Fibroblast of peridontal ligament (primary cell): ENCODE data around the gene ATP6AP1.
A peak's percentile ranks its signal among the peaks of the same experiment; 100 is the strongest.
"Not testable (repeated sequence)": the region's sequence is repeated elsewhere in the genome, so short reads cannot be mapped to it uniquely, and the experiment has no call there.

Source experiments
- DNase-seq: peaks from one replicate; pipeline ENCODE4 v3.0.0-alpha.2; 2010; ENCODE audit errors: extremely low read depth

Gene ATP6AP1

GRCh38 chrX:154398668-154399526 lies 29.6 kb upstream of the ATP6AP1 start:
- peak; percentile 82 for DNase-seq

GRCh38 chrX:154399527-154400368 lies 28.7 kb upstream of the ATP6AP1 start:
- no peak for DNase-seq

GRCh38 chrX:154400369-154400817 lies 28.1 kb upstream of the ATP6AP1 start:
- DNase-seq: not testable (repeated sequence)

GRCh38 chrX:154401045-154401799 lies 27.3 kb upstream of the ATP6AP1 start:
- no peak for DNase-seq

GRCh38 chrX:154401918-154402621 lies 26.4 kb upstream of the ATP6AP1 start:
- no peak for DNase-seq

GRCh38 chrX:154402622-154403127 lies 25.8 kb upstream of the ATP6AP1 start:
- DNase-seq: no peak

- no peak for DNase-seq
Measured at GRCh38 chrX:154403192-154403591, 25.3 kb upstream of the ATP6AP1 start.

GRCh38 chrX:154403858-154404257 lies 24.6 kb upstream of the ATP6AP1 start:
- no peak for DNase-seq

GRCh38 chrX:154404625-154405192 lies 23.8 kb upstream of the ATP6AP1 start:
- DNase-seq: no peak

GRCh38 chrX:154408659-154409221 lies 19.7 kb upstream of the ATP6AP1 start:
- DNase-seq: no peak

GRCh38 chrX:154409222-154409871 lies 19.1 kb upstream of the ATP6AP1 start, which contains the start of gene DNASE1L1:
Gene DNASE1L1 (minus strand): TSS chrX:154409254. CDS start chrX:154405568, 3,686 bp downstream.
- DNase-seq: no peak

- DNase-seq: no peak
Measured at GRCh38 chrX:154411981-154412340, 16.5 kb upstream of the ATP6AP1 start.

- DNase-seq: no peak
Measured at GRCh38 chrX:154412468-154412867, 16.0 kb upstream of the ATP6AP1 start.

GRCh38 chrX:154413142-154413541 lies 15.3 kb upstream of the ATP6AP1 start:
- no peak for DNase-seq

- no peak for DNase-seq
Measured at GRCh38 chrX:154417157-154417556, 11.3 kb upstream of the ATP6AP1 start.

- no peak for DNase-seq
Measured at GRCh38 chrX:154419189-154419588, 9.3 kb upstream of the ATP6AP1 start.

- no peak for DNase-seq
Measured at GRCh38 chrX:154419688-154420401, 8.6 kb upstream of the ATP6AP1 start.

GRCh38 chrX:154420402-154420756 lies 8.1 kb upstream of the ATP6AP1 start:
- no peak for DNase-seq
